Endothelial cell (in vitro differentiated cells): ENCODE data around the gene ENO1. TPM values are rescaled to one million over a fixed set of nuclear protein-coding genes. Genes with fewer than 3 reads are reported as not detected.
"Not testable (repeated sequence)": the region's sequence is repeated elsewhere in the genome, so short reads cannot be mapped to it uniquely, and the experiment has no call there.

Experiments
- DNase-seq: peaks from one replicate; pipeline ENCODE4 v3.0.0; 2021; ENCODE audit warnings: low spot score
- H3K27ac Mint-ChIP-seq: one replicate; pipeline ENCODE4 v1.8.0; 2021; ENCODE audit warnings: mixed read lengths, inconsistent platforms; ENCODE audit not compliant: unreplicated experiment
- H3K27me3 Mint-ChIP-seq: one replicate; pipeline ENCODE4 v1.8.0; 2021; ENCODE audit warnings: mild to moderate bottlenecking, moderate library complexity, mixed read lengths, inconsistent platforms; ENCODE audit not compliant: unreplicated experiment
- H3K36me3 Mint-ChIP-seq: one replicate; pipeline ENCODE4 v1.8.0; 2021; ENCODE audit warnings: mild to moderate bottlenecking, low read depth, mixed read lengths, inconsistent platforms; ENCODE audit not compliant: unreplicated experiment
- H3K4me1 Mint-ChIP-seq: one replicate; pipeline ENCODE4 v1.8.0; 2021; ENCODE audit warnings: mild to moderate bottlenecking, mixed read lengths, inconsistent platforms; ENCODE audit not compliant: unreplicated experiment
- H3K4me3 Mint-ChIP-seq: one replicate; pipeline ENCODE4 v1.8.0; 2021; ENCODE audit warnings: mild to moderate bottlenecking, mixed read lengths, inconsistent platforms; ENCODE audit not compliant: unreplicated experiment
- H3K9me3 Mint-ChIP-seq: one replicate; pipeline ENCODE4 v1.8.0; 2021; ENCODE audit warnings: mixed read lengths, inconsistent platforms; ENCODE audit not compliant: unreplicated experiment
- total RNA-seq: library from RNA; stranded (reverse); fragmentation: NEBNext Ultra II Directional; extraction: Animal tissue kit (Norgen Biotek cat#: 25700); gene quantifications from one replicate; pipeline ENCODE4 v1.2.1, GENCODE V29; 2021; ENCODE audit not compliant: unreplicated experiment
- TF ChIP-seq, protein P1 (sequence below): fragments of 200-600 bp; sonication (generic); IDR thresholded peaks from one replicate; pipeline ENCODE4 v1.5.0; 2021; ENCODE audit warnings: antibody characterized with exemption; ENCODE audit not compliant: unreplicated experiment

Gene ENO1
- total RNA-seq, 1 donor from 2014 or later, result 626 TPM

DNA sequence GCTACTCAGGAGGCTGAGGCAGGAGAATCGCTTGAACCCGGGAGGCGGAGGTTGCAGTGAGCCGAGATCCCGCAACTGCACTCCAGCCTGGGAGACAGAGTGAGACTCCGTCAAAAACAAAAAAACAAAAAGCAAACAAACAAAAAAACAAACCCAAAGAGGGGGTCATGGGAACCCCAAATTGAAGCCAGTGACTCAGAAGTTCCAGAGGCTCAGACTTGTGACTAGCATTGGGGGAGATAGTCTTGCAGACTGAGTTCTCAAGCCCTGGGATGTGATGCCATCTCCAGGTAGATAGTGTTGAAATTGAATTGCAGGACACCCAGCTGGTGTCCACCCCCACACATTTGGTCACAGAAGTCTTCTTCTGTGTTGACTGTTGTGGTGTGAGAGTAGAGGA lies 24.9 kb upstream of the ENO1 start:
- Mint-ChIP-seq H3K36me3 (no peaks in the 10 kb centered on the region), H3K4me1 (no peaks in the 10 kb centered on the region), H3K4me3 (no peak overlapping the region), H3K27ac (no peak overlapping the region), H3K9me3 (no peaks in the 10 kb centered on the region), H3K27me3 (peaks cover 3% of the 10 kb centered on the region)
- TF ChIP-seq, protein P1, sequence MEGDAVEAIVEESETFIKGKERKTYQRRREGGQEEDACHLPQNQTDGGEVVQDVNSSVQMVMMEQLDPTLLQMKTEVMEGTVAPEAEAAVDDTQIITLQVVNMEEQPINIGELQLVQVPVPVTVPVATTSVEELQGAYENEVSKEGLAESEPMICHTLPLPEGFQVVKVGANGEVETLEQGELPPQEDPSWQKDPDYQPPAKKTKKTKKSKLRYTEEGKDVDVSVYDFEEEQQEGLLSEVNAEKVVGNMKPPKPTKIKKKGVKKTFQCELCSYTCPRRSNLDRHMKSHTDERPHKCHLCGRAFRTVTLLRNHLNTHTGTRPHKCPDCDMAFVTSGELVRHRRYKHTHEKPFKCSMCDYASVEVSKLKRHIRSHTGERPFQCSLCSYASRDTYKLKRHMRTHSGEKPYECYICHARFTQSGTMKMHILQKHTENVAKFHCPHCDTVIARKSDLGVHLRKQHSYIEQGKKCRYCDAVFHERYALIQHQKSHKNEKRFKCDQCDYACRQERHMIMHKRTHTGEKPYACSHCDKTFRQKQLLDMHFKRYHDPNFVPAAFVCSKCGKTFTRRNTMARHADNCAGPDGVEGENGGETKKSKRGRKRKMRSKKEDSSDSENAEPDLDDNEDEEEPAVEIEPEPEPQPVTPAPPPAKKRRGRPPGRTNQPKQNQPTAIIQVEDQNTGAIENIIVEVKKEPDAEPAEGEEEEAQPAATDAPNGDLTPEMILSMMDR, result no peak
- DNase-seq, result no peak

DNA sequence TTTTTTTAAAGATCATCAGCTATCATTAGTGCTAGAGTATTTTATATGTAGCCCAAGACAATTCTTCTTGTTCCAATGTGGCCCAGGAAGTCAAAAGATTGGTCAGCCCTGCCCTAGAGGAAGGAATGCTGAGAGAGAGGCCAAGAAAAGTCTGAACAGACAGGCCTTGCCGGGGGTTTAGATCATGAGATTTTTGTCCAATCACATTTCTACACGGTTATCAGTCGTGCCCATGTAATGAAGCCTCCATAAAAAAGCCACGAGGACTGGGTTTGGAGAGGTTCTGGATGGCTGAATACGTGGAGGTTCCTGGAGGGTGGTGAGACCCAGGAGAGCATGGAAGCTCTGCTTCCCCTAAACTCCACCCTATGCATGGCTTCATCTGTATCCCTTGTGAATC lies 24.3 kb upstream of the ENO1 start:
- Mint-ChIP-seq H3K4me3 (no peak overlapping the region), H3K9me3 (no peaks in the 10 kb centered on the region), H3K4me1 (no peaks in the 10 kb centered on the region), H3K36me3 (no peaks in the 10 kb centered on the region), H3K27me3 (peaks cover 3% of the 10 kb centered on the region), H3K27ac (no peak overlapping the region)
- DNase-seq, result no peak
- TF ChIP-seq, protein P1, result no peak

DNA sequence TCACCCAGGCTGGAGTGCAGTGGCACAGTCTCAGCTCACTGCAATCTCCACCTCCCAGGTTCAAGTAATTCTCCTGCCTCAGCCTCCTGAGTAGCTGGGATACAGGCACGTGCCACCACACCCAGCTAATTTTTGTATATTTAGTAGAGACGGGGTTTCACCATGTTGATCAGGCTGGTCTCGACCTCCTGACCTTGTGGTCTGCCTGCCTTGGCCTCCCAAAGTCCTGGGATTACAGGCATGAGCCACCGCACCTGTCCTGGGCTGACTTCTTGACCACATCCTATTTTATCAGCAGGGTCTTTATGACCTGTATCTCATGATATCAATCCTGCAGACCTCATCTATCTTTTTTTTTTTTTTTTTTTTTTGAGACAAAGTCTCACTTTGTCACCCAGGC lies 22.2 kb upstream of the ENO1 start:
- DNase-seq, H3K9me3 Mint-ChIP-seq, H3K4me1 Mint-ChIP-seq, H3K36me3 Mint-ChIP-seq, H3K27ac Mint-ChIP-seq, H3K27me3 Mint-ChIP-seq, H3K4me3 Mint-ChIP-seq: not testable (repeated sequence)

DNA sequence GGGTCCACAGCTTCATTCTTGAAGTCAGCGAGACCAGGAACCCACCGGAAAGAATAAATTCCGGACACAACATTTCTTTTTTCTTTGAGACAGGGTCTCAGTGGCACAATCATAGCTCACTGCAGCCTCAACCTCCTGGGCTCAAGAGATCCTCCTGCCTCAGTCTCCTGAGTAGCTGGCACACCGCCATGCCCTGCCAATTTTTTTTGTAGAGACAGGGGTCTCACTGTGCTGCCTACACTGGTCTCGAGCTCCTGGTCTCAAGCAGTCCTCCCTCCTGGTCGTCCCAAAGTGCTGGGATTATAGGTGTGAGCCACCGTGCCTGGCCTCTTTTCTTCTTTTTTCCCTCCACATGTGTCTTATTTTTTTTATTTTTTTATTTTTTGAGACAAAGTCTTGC lies 20.6 kb upstream of the ENO1 start:
- TF ChIP-seq, protein P1, result no peak
- H3K27me3 Mint-ChIP-seq, result peaks cover 3% of the 10 kb centered on the region
- no peak for DNase-seq
- no peaks in the 10 kb centered on the region for H3K36me3 Mint-ChIP-seq
- H3K27ac Mint-ChIP-seq, result no peak overlapping the region
- H3K4me1 Mint-ChIP-seq, result no peaks in the 10 kb centered on the region
- no peak overlapping the region for H3K4me3 Mint-ChIP-seq
- H3K9me3 Mint-ChIP-seq, result no peaks in the 10 kb centered on the region

DNA sequence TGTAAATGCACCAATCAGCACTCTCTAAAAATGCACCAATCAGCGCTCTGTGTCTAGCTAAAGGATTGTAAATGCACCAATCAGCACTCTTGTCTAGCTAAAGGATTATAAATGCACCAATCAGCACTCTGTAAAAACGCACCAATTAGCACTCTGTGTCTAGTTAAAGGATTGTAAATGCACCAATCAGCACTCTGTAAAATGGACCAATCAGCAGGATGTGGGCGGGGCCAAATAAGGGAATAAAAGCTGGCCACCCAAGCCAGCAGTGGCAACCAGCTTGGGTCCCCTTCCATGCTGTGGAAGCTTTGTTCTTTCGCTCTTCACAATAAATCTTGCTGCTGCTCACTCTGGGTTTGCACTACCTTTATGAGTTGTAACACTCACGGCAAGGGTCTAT lies 19.9 kb upstream of the ENO1 start:
- not testable (repeated sequence) for DNase-seq, H3K36me3 Mint-ChIP-seq, H3K27ac Mint-ChIP-seq, H3K27me3 Mint-ChIP-seq, H3K4me1 Mint-ChIP-seq, H3K4me3 Mint-ChIP-seq, H3K9me3 Mint-ChIP-seq

DNA sequence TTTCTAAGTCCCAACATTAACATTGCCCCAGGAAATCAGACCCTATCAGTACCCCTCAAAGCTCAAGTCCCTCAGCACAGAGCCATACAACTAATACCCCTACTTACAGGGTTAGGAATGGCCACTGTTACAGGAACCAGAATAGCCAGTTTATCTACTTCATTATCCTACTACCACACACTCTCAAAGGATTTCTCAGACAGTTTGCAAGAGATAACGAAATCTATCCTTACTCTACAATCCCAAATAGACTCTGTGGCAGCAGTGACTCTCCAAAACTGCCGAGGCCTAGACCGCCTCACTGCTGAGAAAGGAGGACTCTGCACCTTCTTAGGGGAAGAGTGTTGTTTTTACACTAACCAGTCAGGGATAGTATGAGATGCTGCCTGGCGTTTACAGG lies 19.0 kb upstream of the ENO1 start:
- not testable (repeated sequence) for DNase-seq, H3K4me1 Mint-ChIP-seq, H3K4me3 Mint-ChIP-seq, H3K36me3 Mint-ChIP-seq, H3K27ac Mint-ChIP-seq, H3K27me3 Mint-ChIP-seq, H3K9me3 Mint-ChIP-seq

DNA sequence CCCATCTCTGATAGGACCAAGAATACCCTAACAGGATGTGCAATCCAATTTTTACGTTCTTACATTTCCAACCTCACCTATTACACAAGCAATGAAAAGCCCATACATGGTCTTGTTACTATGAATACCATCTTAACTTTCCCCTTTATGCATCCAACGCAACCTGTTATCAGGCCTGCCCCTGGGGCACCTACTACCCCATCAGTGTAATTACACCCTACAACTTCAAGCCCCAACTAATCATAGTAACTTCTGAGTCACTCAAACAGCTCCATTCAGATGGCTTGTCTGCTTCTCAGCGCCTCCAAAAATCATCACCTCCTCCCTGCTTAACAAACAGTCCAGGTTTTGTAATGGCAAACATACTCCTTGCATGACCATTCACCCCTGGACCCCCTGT lies 18.3 kb upstream of the ENO1 start:
- not testable (repeated sequence) for H3K4me3 Mint-ChIP-seq, H3K27me3 Mint-ChIP-seq, H3K9me3 Mint-ChIP-seq, H3K27ac Mint-ChIP-seq, H3K36me3 Mint-ChIP-seq, DNase-seq, H3K4me1 Mint-ChIP-seq
